ENCODE measurements around the gene MARCHF6. TPM values are rescaled to one million over a fixed set of nuclear protein-coding genes. Genes with fewer than 3 reads are reported as not detected.
"Not testable (repeated sequence)": the region's sequence is repeated elsewhere in the genome, so short reads cannot be mapped to it uniquely, and the experiment has no call there.

MARCHF6 gene
- total RNA-seq, 1 experiment from 2014 or later, result 117 TPM

- TF ChIP-seq ATF6 (CRISPR knock-in tag; IDR thresholded peaks at IDR 0.05), result no peak
Measured at GRCh38 chr5:10367579-10367978, 14.1 kb downstream of the MARCHF6 start (continued).

- Mint-ChIP-seq H3K36me3 (no peaks in the 10 kb centered on the region; the same call in 1 of the 2 replicates), H3K9me3 (no peaks in the 10 kb centered on the region), H3K27me3 (ENCODE audit: low read depth) (no peaks in the 10 kb centered on the region), H3K27ac (peak overlapping the region; percentile 38), H3K4me3 (no peak overlapping the region), H3K4me1 (peaks cover 43% of the 10 kb centered on the region)
- ATAC-seq (no peak), DNase-seq (ENCODE audit: low spot score) (no peak)
- ChIA-PET POLR2A (no interaction called here), CTCF (interaction anchor here (1.8 to 1.9 kb wide), 2 partner anchors 14 to 87 kb away, joined by 5 read pairs; no protein-coding TSS in a partner anchor)
- TF ChIP-seq NR1H2 (CRISPR knock-in tag; IDR thresholded peaks at IDR 0.05), result no peak
- no peak for TF ChIP-seq IRF1 (CRISPR knock-in tag; IDR thresholded peaks at IDR 0.05)
- TF ChIP-seq ATF6 (CRISPR knock-in tag; IDR thresholded peaks at IDR 0.05), result no peak
Measured at GRCh38 chr5:10370931-10371330, 17.4 kb downstream of the MARCHF6 start.

- ChIA-PET CTCF (interaction anchor here (1.8 to 1.9 kb wide), 2 partner anchors 14 to 87 kb away, joined by 5 read pairs; no protein-coding TSS in a partner anchor), POLR2A (interaction anchor here (0.6 kb wide), 1 partner anchor 18 kb away, joined by 3 read pairs; the partner anchor contains the start of gene MARCHF6)
- not testable (repeated sequence) for H3K9me3 Mint-ChIP-seq; H3K36me3 Mint-ChIP-seq; DNase-seq (ENCODE audit: low spot score); ATAC-seq; H3K27me3 Mint-ChIP-seq (ENCODE audit: low read depth); H3K4me3 Mint-ChIP-seq
- peaks cover 48% of the 10 kb centered on the region for H3K4me1 Mint-ChIP-seq
- peak overlapping the region; percentile 38 for H3K27ac Mint-ChIP-seq
Measured at GRCh38 chr5:10371369-10371768, 17.9 kb downstream of the MARCHF6 start.

- ChIA-PET POLR2A (interaction anchor here (1.1 kb wide), 1 partner anchor 179 kb away, joined by 3 read pairs; no protein-coding TSS in a partner anchor), CTCF (interaction anchor here (1.0 to 1.6 kb wide), 3 partner anchors 9 to 89 kb away, joined by 4 read pairs; no protein-coding TSS in a partner anchor)
- ATAC-seq (no peak), DNase-seq (ENCODE audit: low spot score) (no peak)
- no peaks in the 10 kb centered on the region for H3K27me3 Mint-ChIP-seq (ENCODE audit: low read depth)
- peaks cover 54% of the 10 kb centered on the region for H3K4me1 Mint-ChIP-seq
- H3K36me3 Mint-ChIP-seq, result no peaks in the 10 kb centered on the region; the same call in none of the 2 replicates
- H3K4me3 Mint-ChIP-seq, result no peak overlapping the region
- H3K9me3 Mint-ChIP-seq, result no peaks in the 10 kb centered on the region
- peak overlapping the region; percentile 76; the same call in 1 of the 2 replicates for H3K27ac Mint-ChIP-seq
- TF ChIP-seq ZMAT4 (CRISPR knock-in tag; IDR thresholded peaks at IDR 0.05) (no peak), HMGXB4 (CRISPR knock-in tag; IDR thresholded peaks at IDR 0.05) (no peak), KAT7 (CRISPR knock-in tag; IDR thresholded peaks at IDR 0.05; ENCODE audit: borderline replicate concordance) (no peak), HMGA2 (CRISPR knock-in tag; IDR thresholded peaks at IDR 0.05) (no peak), FOXK1 (CRISPR knock-in tag; IDR thresholded peaks at IDR 0.05) (no peak), NFYB (CRISPR knock-in tag; conservative IDR thresholded peaks at IDR 0.05; ENCODE audit: low read depth) (no peak), TEAD4 (CRISPR knock-in tag; IDR thresholded peaks at IDR 0.05) (no peak), GRHL2 (CRISPR knock-in tag; IDR thresholded peaks at IDR 0.05; ENCODE audit: insufficient replicate concordance, severe bottlenecking) (no peak), ATF3 (CRISPR knock-in tag; conservative IDR thresholded peaks at IDR 0.05) (no peak), ETV6 (CRISPR knock-in tag; IDR thresholded peaks at IDR 0.05) (no peak), ATF1 (CRISPR knock-in tag; IDR thresholded peaks at IDR 0.05) (no peak), MXD4 (CRISPR knock-in tag; IDR thresholded peaks at IDR 0.05; ENCODE audit: borderline replicate concordance) (no peak), E2F4 (CRISPR knock-in tag; IDR thresholded peaks at IDR 0.05; ENCODE audit: borderline replicate concordance, low read depth) (no peak), FOXP1 (CRISPR knock-in tag; IDR thresholded peaks at IDR 0.05; ENCODE audit: borderline replicate concordance) (no peak), ZNF317 (CRISPR knock-in tag; IDR thresholded peaks at IDR 0.05; ENCODE audit: borderline replicate concordance, low read depth) (no peak)
Measured at GRCh38 chr5:10372726-10373709, 19.5 kb downstream of the MARCHF6 start.

Measured in WTC11 (cell line).